ENCODE measurements around the gene GSG1. TPM values are rescaled to one million over a fixed set of nuclear protein-coding genes. Genes with fewer than 3 reads are reported as not detected.

The GSG1 gene
- total and polyA plus RNA-seq, 7 donors = not detected

DNA sequence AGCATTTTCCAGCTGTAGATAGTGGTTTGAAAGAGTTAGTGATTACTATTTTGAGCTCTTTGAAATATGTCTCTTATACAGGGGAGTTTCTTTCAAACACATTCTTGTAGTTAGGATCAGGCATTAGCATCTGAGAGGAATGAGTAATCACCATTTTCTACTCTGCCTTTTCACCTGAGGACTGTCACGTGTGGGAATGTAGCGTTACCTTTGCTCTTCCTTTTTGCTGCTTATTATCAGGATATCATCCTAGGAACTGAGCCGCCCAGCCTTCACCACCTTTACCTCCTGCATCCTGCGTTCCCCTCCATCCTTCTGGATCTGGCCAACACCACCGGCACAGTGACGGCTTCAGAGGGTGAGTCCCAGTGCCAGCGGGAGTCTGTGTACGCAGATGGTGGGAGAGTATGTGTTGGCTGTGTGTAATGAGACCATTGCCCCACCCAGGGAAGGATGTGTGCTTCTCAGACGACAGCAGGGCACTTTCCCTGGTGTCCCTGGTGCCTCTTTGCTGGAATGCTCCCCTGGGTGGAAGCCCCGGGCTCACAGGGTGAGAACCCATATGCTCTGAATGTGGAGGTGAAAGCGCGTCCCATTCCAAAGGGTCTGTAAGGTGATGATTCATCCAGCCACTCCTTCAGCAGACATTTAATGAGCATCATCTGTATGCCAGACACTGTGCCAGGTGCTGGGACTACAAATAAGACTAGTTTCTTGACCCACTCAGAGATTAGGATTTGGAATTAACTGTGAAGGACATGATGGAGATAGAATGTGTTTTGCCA, 27.5 kb downstream of the GSG1 start:
- 80 to 82% methylated on average over 12 of the region's 12 CpGs for WGBS, 2 donors

DNA sequence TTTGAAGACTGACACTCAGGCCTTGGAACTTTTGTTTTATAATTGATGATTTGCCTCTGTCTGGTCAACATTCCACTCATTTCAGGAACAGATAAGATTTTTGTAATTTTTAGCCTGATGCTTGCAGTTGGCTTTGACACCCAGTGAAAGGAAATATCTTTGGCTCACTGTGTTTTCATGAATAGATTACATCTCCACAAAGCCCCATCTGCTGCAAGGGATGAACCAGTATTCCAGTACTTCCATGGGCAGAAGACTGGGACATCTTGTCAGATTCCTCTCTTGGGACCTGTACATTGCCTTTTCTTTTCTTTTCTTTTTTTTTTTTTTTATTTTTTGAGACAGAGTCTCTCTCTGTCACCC, 28.4 kb downstream of the GSG1 start:
- H3K9me3 ChIP-seq = no peaks in the 10 kb centered on the region
- H3K27ac ChIP-seq = no peak overlapping the region
- no peak for DNase-seq
- no peak for TF ChIP-seq POLR2A (IDR thresholded peaks at IDR 0.05)
- TF ChIP-seq POLR2AphosphoS5 (IDR thresholded peaks at IDR 0.05) = no peak
- TF ChIP-seq, protein P1, sequence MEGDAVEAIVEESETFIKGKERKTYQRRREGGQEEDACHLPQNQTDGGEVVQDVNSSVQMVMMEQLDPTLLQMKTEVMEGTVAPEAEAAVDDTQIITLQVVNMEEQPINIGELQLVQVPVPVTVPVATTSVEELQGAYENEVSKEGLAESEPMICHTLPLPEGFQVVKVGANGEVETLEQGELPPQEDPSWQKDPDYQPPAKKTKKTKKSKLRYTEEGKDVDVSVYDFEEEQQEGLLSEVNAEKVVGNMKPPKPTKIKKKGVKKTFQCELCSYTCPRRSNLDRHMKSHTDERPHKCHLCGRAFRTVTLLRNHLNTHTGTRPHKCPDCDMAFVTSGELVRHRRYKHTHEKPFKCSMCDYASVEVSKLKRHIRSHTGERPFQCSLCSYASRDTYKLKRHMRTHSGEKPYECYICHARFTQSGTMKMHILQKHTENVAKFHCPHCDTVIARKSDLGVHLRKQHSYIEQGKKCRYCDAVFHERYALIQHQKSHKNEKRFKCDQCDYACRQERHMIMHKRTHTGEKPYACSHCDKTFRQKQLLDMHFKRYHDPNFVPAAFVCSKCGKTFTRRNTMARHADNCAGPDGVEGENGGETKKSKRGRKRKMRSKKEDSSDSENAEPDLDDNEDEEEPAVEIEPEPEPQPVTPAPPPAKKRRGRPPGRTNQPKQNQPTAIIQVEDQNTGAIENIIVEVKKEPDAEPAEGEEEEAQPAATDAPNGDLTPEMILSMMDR (IDR thresholded peaks at IDR 0.05) = no peak
- TF ChIP-seq EP300 (IDR thresholded peaks at IDR 0.05) = no peak
- H3K4me3 ChIP-seq = no peak overlapping the region
- H3K27me3 ChIP-seq = no peaks in the 10 kb centered on the region
- H3K4me1 ChIP-seq = no peaks in the 10 kb centered on the region
- peaks cover 0 to 31% (median 0%) of the 10 kb centered on the region in 4 donors for H3K36me3 ChIP-seq
- intact Hi-C loops (cut with DNase I) = no loop called here

More for the DNA sequence above, 27.5 kb downstream of the GSG1 start:
- H3K27ac ChIP-seq = no peak overlapping the region
- no peak for DNase-seq
- no peak for TF ChIP-seq POLR2AphosphoS5 (IDR thresholded peaks at IDR 0.05)
- no peak for TF ChIP-seq EP300 (IDR thresholded peaks at IDR 0.05)
- no peak for TF ChIP-seq POLR2A (IDR thresholded peaks at IDR 0.05)
- TF ChIP-seq, protein P1 (IDR thresholded peaks at IDR 0.05) = no peak
- H3K36me3 ChIP-seq = peaks cover 0 to 32% (median 0%) of the 10 kb centered on the region in 4 donors
- H3K9me3 ChIP-seq = no peaks in the 10 kb centered on the region
- no peak overlapping the region for H3K4me3 ChIP-seq
- intact Hi-C loops (cut with DNase I) = no loop called here
- H3K27me3 ChIP-seq = no peaks in the 10 kb centered on the region
- H3K4me1 ChIP-seq = no peaks in the 10 kb centered on the region

DNA sequence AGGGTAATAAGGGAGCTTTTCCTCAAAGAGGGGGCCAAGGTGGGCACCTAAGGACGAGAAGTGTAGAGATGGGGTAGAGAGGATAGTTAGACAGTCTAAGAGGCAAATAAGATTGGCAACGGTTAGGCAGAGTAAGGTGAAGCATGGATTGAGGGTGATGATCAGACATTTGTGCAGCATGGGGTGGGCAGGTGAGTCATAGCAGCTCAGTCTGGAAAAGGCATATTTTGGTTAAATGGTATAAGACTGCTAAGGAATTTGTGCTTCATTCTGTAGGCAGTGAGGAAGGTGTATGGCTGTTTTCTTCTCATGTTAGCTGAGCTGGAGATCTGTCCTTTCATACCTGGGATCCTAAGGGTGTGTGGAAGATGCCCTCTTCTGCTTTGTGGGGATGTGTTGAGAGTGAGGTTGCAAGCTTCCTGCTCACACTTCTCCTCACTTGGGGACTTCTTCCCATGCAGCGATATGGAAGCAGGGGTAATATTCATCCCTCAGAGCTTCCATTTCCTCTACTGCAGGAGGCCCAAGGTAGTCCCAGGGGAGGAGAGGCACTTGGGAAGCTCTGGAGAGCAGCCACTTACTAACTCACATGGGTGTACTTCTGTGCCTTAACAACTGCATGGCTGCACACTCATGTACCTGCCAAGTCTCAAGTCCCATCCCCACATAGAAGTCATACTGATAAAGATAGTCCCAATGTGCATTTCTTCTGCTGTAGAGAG, 28.9 kb downstream of the GSG1 start:
- peaks cover 0 to 28% (median under 1%) of the 10 kb centered on the region in 4 donors for H3K36me3 ChIP-seq
- no peaks in the 10 kb centered on the region for H3K27me3 ChIP-seq
- WGBS, 2 donors = 89 to 90% methylated on average over 3 of the region's 3 CpGs
- H3K4me1 ChIP-seq = no peaks in the 10 kb centered on the region
- no peak for TF ChIP-seq POLR2A (IDR thresholded peaks at IDR 0.05)
- no peak for TF ChIP-seq EP300 (IDR thresholded peaks at IDR 0.05)
- TF ChIP-seq, protein P1 (IDR thresholded peaks at IDR 0.05) = no peak
- no peak for TF ChIP-seq POLR2AphosphoS5 (IDR thresholded peaks at IDR 0.05)
- H3K27ac ChIP-seq = no peak overlapping the region
- H3K9me3 ChIP-seq = no peaks in the 10 kb centered on the region
- intact Hi-C loops (cut with DNase I) = no loop called here
- no peak for DNase-seq
- H3K4me3 ChIP-seq = no peak overlapping the region

DNA sequence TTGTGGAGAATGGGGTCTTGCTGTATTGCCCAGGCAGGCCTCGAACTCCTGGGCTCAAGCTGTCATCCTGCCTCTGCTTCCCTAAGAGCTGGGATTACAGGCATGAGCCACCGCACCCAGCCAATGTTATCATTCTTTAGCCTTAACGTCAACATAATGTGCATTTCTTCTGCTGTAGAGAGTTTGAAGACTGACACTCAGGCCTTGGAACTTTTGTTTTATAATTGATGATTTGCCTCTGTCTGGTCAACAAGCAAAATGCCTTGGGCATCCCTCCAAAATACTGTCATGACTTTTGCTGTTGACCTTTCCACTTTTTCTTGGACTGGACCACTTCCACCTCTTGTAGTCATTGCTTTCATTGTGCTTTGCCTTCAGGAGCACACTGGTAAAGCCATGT, 30.3 kb downstream of the GSG1 start:
- H3K4me1 ChIP-seq = no peaks in the 10 kb centered on the region
- H3K27ac ChIP-seq = no peak overlapping the region
- WGBS, 2 donors = 76 to 78% methylated on average over 3 of the region's 3 CpGs
- no peaks in the 10 kb centered on the region for H3K27me3 ChIP-seq
- peaks cover 0 to 41% (median 2%) of the 10 kb centered on the region in 4 donors for H3K36me3 ChIP-seq
- no peaks in the 10 kb centered on the region for H3K9me3 ChIP-seq
- no peak for DNase-seq
- H3K4me3 ChIP-seq = no peak overlapping the region
- intact Hi-C loops (cut with DNase I) = no loop called here
- TF ChIP-seq POLR2AphosphoS5 (IDR thresholded peaks at IDR 0.05) (no peak), EP300 (IDR thresholded peaks at IDR 0.05) (no peak), POLR2A (IDR thresholded peaks at IDR 0.05) (no peak)
- TF ChIP-seq, protein P1 (IDR thresholded peaks at IDR 0.05) = no peak

All from sigmoid colon (tissue), 7 donors.